CD4-positive, alpha-beta T cell treated with Interleukin-21 for 1 hour (primary cell): ENCODE results near the gene RNU5D-1.
A peak's percentile ranks its signal among the peaks of the same experiment; 100 is the strongest.

ENCODE experiments used
- DNase-seq: peaks from one replicate; pipeline ENCODE4 v3.0.0-alpha.2; 2020

The RNU5D-1 gene

GRCh38 chr1:44698138-44698537 is 32.8 kb downstream of the RNU5D-1 start:
- DNase-seq: no peak

DNA sequence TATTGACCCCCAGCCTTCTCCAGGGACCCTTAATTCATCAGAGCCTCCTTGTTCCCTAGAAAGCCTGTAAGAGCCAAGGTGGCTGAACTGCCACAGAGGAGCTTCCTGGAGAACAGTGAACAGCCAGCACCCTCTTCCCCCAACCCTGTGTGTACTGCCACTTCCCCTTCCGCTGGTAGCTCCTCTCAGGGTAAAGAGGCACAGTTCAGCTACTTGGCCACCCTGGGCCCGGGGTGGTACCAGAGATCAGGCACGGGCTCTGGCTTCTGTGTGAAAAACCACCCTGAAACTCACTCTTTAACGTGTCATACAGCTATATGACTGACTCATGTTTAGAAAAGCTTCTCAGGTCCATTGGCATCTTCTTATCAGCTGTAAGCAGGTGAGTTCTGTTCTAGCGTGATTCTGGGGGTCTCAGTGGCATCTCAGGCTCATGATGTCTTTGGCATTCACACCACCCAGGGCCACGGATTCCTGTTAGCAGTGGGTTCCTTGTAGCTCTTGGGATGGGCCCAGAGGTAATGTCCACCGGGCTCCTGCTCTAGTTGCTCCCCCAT is 34.1 kb downstream of the RNU5D-1 start:
- DNase-seq: peak; percentile 44

DNA sequence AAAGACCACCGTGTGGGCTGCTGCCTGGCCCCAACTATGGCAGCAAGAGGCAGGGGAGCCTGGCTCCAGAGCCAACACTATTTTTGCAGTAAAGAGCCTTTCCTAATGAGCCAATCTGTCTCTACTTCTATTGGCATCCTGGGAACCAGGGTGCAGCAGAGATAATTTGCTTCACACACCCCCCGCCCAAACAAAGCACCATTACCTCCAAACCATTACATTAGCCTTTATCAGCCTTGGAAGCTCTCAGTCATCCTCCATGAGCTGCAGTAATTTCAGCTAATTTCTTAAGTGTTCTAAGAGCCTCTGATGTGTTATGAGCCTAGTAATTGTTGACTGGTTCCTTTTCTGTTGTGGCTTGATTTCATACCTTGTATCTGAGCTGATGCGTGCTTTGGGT is 34.9 kb downstream of the RNU5D-1 start:
- DNase-seq: no peak

DNA sequence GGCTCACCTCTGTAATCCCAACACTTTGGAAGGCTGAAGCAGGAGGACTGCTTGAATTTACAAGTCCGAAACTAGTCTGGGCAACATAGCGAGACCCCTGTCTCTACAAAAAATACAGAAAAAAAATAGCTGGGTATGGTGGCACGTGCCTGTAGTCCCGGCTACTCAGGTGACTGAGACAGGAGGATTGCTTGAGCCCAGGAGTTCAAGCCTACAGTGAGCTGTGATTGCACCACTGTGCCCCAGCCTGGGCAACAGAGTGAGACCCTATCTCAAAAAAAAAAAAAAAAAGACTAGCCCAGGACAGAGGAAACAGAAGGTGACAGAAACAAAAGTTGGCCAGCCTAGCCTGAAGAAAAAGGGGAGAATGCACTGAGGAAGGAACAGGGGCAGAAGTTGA is 35.3 kb downstream of the RNU5D-1 start:
- no peak for DNase-seq

- no peak for DNase-seq
Measured at GRCh38 chr1:44694863-44695478, 36.0 kb downstream of the RNU5D-1 start.

DNA sequence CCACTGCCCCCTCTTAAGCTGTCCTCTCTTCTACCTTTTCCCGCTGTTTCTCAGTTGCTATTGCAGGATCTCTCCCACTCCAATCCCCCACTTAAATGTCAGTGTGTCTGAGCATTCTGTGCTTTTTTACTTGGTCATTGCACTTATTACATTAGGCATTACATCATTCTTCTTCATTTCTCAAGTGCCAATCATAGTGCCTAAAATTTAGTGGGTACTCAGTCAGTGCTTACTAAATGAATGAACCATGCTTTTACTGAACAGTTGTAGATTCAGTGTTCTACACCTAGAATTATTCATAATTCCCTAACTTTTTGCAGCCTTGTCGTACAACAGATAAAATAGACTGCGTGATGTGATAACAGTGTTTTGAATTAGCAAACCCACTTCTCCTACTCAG is 37.1 kb downstream of the RNU5D-1 start:
- no peak for DNase-seq

DNA sequence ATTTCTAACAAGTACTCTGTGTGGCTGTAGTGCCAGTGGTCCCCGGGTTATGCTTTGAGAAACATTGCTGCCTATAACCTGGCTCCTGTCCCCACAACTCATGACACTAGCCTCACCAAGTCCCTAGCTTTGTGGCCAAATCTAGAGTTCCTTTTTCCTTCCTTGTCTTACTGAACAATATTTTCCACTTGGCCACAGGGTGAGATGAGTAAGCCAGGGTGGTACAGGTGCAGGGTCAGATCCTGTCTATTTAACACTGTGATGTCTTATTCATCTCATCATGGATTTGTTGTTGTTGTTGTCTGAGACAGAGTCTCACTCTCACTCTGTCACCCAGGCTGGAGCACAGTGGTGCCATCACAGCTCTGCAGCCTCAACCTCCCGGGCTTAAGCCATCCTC is 37.8 kb downstream of the RNU5D-1 start:
- no peak for DNase-seq

DNA sequence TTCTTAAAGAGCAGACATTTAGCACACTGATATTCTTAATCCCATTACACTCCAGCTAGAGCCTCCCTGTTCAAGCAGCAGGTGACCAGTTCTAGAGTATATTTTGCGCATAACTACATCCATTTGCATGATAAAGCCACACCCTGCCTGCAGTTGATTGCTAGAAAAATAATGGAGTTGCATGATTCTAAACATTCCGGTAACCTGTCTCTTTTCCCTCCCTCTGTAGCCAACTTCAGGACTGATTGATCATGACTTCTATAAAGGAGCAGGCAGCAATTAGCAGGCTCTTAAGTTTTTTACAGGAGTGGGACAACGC is 41.6 kb downstream of the RNU5D-1 start:
- no peak for DNase-seq

- no peak for DNase-seq
Measured at GRCh38 chr1:44688760-44689446, 42.1 kb downstream of the RNU5D-1 start.

GRCh38 chr1:44685881-44686280 is 45.1 kb downstream of the RNU5D-1 start:
- DNase-seq: no peak

GRCh38 chr1:44685218-44685617 is 45.8 kb downstream of the RNU5D-1 start:
- no peak for DNase-seq

DNA sequence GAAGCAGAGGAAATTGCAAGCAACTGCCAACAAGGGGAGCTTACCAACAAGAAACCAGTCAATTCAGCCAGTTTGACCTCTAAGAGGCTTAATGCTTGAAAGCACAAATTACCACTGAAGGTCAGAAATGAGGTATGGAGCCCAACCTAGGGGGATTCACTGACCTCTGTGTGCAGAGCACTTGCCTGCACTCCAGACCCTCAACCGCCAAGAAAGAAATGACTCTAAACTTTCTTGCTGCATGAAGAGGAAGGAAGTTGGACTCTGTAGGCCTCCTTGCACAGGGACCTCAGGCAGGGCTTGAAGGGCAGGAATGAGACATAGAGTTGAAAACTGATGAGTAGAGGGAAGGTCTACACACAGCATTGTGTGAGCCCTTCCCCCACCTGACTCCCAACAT is 46.4 kb downstream of the RNU5D-1 start:
- DNase-seq: no peak

- no peak for DNase-seq
Measured at GRCh38 chr1:44682883-44683265, 48.1 kb downstream of the RNU5D-1 start.

DNA sequence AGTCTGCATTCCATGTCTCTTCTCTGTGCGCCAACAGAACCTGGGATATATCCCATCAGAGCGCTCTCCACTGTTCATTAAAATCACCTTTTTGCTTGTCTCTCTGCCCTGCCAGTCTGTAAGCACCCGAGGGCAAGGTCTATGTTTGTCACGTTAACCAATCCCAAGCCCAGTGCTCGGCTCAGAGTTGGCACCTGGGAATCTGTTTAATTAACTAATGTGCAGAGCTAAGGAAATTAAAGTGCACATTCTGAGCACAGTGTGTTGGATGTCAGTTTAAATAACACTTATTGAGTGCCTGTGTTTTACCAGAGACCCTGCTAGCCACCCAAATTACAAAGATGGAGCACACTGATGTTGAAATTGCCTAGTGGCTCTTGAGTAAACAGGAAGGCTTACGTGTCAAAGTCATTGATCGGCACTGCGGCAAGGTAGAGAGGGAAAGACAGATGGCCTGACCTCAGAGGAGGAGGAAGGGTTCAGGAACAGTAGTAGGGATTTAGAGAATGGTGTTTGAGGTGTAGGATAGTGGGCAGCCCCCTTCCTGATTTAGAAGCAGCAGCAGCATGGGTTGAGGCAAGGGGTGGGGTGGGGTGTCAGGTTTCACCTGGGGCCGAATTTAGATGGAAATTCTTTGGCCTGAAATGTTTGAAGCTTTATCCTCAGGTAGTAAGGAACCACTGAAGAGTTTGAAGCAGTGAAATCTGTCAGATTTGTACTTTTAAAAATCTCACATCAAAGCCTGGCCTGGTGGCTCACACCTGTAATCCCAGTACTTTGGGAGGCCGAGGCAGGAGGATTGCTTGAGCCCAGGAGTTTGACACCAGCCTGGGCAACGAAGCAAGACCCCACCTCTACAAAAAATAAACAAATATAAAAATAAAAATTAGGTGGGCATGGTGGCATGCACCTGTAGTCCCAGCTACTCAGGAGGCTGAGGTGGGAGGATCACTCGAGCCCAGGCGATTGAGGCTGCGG is 48.8 kb downstream of the RNU5D-1 start:
- no peak for DNase-seq
